GM23248 (cell line): Measurements from ENCODE around the gene ADGRF5. TPM values are rescaled to one million over a fixed set of nuclear protein-coding genes. Genes with fewer than 3 reads are reported as not detected.
A peak's percentile ranks its signal among the peaks of the same experiment; 100 is the strongest.

Experiments
- DNase-seq: peaks from one replicate; pipeline ENCODE4 v3.0.0-alpha.2; 2015
- H2AFZ ChIP-seq: fragments of 200-600 bp; sonication (generic); 2 replicates; pipeline ENCODE4 v1.6.1; 2016; ENCODE audit warnings: antibody characterized with exemption
- H3F3A ChIP-seq: fragments of 200-600 bp; sonication (generic); 2 replicates; pipeline ENCODE4 v1.6.1; 2016; ENCODE audit warnings: mild to moderate bottlenecking, antibody characterized with exemption, mixed run types; ENCODE audit not compliant: insufficient read depth
- H3K27ac ChIP-seq: fragments of 200-600 bp; sonication (generic); 2 replicates; pipeline ENCODE4 v1.5.1; 2016; ENCODE audit warnings: mild to moderate bottlenecking
- H3K27me3 ChIP-seq: fragments of 200-600 bp; sonication (generic); replicated peaks from 2 replicates; pipeline ENCODE4 v1.6.1; 2016; ENCODE audit warnings: mild to moderate bottlenecking; ENCODE audit not compliant: insufficient read depth
- H3K36me3 ChIP-seq: fragments of 200-600 bp; sonication (generic); 2 replicates; pipeline ENCODE4 v1.6.1; 2016; ENCODE audit warnings: low read depth, mild to moderate bottlenecking
- H3K4me1 ChIP-seq: fragments of 200-600 bp; sonication (generic); 2 replicates; pipeline ENCODE4 v1.6.1; 2016; ENCODE audit warnings: mild to moderate bottlenecking; ENCODE audit not compliant: insufficient read depth
- H3K4me2 ChIP-seq: fragments of 200-600 bp; sonication (generic); one replicate; pipeline ENCODE4 v1.6.1; 2016; ENCODE audit warnings: mild to moderate bottlenecking; ENCODE audit not compliant: unreplicated experiment
- H3K4me3 ChIP-seq: fragments of 200-600 bp; sonication (generic); 2 replicates; pipeline ENCODE4 v1.5.1; 2016; ENCODE audit warnings: mild to moderate bottlenecking
- H3K79me2 ChIP-seq: fragments of 200-600 bp; sonication (generic); 2 replicates; pipeline ENCODE4 v1.6.1; 2016; ENCODE audit warnings: mild to moderate bottlenecking; ENCODE audit not compliant: insufficient read depth
- H3K9ac ChIP-seq: fragments of 200-600 bp; sonication (generic); 2 replicates; pipeline ENCODE4 v1.6.1; 2016; ENCODE audit warnings: mild to moderate bottlenecking
- H3K9me2 ChIP-seq: fragments of 200-600 bp; sonication (generic); 2 replicates; pipeline ENCODE4 v1.6.1; 2016; ENCODE audit warnings: mixed run types, mild to moderate bottlenecking, moderate library complexity; ENCODE audit not compliant: insufficient read depth
- H3K9me3 ChIP-seq: fragments of 200-600 bp; sonication (generic); one replicate; pipeline ENCODE4 v1.6.1; 2017; ENCODE audit warnings: low read depth
- H4K20me1 ChIP-seq: fragments of 200-600 bp; sonication (generic); 2 replicates; pipeline ENCODE4 v1.6.0; 2016; ENCODE audit not compliant: insufficient read depth
- EZH2 ChIP-seq: fragments of 200-600 bp; sonication (generic); IDR thresholded peaks from 2 replicates; pipeline ENCODE4 v1.6.1; 2018; ENCODE audit warnings: antibody characterized with exemption, mild to moderate bottlenecking; ENCODE audit not compliant: insufficient read depth, poor library complexity, severe bottlenecking
- EZH2phosphoT487 ChIP-seq: fragments of 200-600 bp; sonication (generic); IDR thresholded peaks from 2 replicates; pipeline ENCODE4 v1.6.1; 2018; ENCODE audit warnings: antibody characterized with exemption, moderate library complexity, mild to moderate bottlenecking, low read depth; ENCODE audit not compliant: insufficient read depth
- WGBS, 2 experiments: methylation state at CpG; one replicate each; pipeline ENCODE4 v1.1.6; 2015 to 2017; ENCODE audit warnings: low lambda C conversion rate in 2 of 2, low coverage in 1 of 2; ENCODE audit errors: missing lambda C conversion rate in 2 of 2; 5-methylcytosine and 5-hydroxymethylcytosine counted together
- in situ Hi-C: fragments of 300-500 bp; cut with MboI; formaldehyde crosslinking; loops from 2 replicates; pipeline ENCODE4 v1.15.0; 2020
- polyA plus RNA-seq: library from polyadenylated mRNA; unstranded; fragments of >200 nt; fragmentation: Nextera tagmentation; extraction: Ambion mirVana; gene quantifications from 2 replicates; pipeline ENCODE4 v1.2.1, GENCODE V29; 2016
- total RNA-seq: library from RNA; depleted of rRNA; stranded (reverse); fragments of >200 nt; shearing (Covaris generic); gene quantifications from 2 replicates; pipeline ENCODE4 v1.2.3, GENCODE V29; 2014

Gene ADGRF5
- total and polyA plus RNA-seq, 2 experiments from 2014 or later, result 0.29 to 0.65 TPM

- no peaks in the 10 kb centered on the region for H3K79me2 ChIP-seq
- H3K36me3 ChIP-seq, result no peaks in the 10 kb centered on the region
- no peaks in the 10 kb centered on the region for H3K27me3 ChIP-seq
- H2AFZ ChIP-seq, result no peak overlapping the region
- 23 to 25% methylated on average over 5 of the region's 5 CpGs for WGBS, 2 experiments
- peak overlapping the region; percentile 12 for H3K4me2 ChIP-seq
- no peaks in the 10 kb centered on the region for H3K9me3 ChIP-seq
- H4K20me1 ChIP-seq, result no peaks in the 10 kb centered on the region
- H3K9me2 ChIP-seq, result no peaks in the 10 kb centered on the region
- in situ Hi-C loops, result no loop called here
- H3K27ac ChIP-seq, result no peak overlapping the region; the same call in 1 of the 2 replicates
- peaks cover 12% of the 10 kb centered on the region; the same call in 1 of the 2 replicates for H3K4me1 ChIP-seq
- no peak overlapping the region for H3K4me3 ChIP-seq
- peak; percentile 28 for DNase-seq
- H3F3A ChIP-seq, result 0 out of 2 replicates have a peak, but pooled peaks cover 5% of the 10 kb centered on the region
- TF ChIP-seq EZH2 (no peak), EZH2phosphoT487 (no peak)
- H3K9ac ChIP-seq, result no peak overlapping the region
These were observed 5.3 kb upstream of the ADGRF5 start for GRCh38 chr6:46927066-46927465.

GRCh38 chr6:46926481-46926880 lies 4.7 kb upstream of the ADGRF5 start:
- TF ChIP-seq EZH2, result no peak
- no peak for TF ChIP-seq EZH2phosphoT487
- Histone ChIP-seq H3K9me3 (no peaks in the 10 kb centered on the region), H3K4me1 (peaks cover 12% of the 10 kb centered on the region; the same call in 1 of the 2 replicates), H3K9ac (no peak overlapping the region), H3K79me2 (no peaks in the 10 kb centered on the region), H3F3A (0 out of 2 replicates have a peak, but pooled peaks cover 5% of the 10 kb centered on the region), H3K27me3 (no peaks in the 10 kb centered on the region), H4K20me1 (no peaks in the 10 kb centered on the region), H3K36me3 (no peaks in the 10 kb centered on the region), H3K9me2 (no peaks in the 10 kb centered on the region), H2AFZ (no peak overlapping the region), H3K4me3 (no peak overlapping the region), H3K27ac (peak overlapping the region; percentile 46), H3K4me2 (peak overlapping the region; percentile 12)
- in situ Hi-C loops, result no loop called here
- peak; percentile 45 for DNase-seq
- WGBS, 2 experiments, result 29 to 33% methylated on average over 6 of the region's 6 CpGs

GRCh38 chr6:46925563-46926253 lies 4.0 kb upstream of the ADGRF5 start:
- no peak overlapping the region for H3K4me2 ChIP-seq
- H3F3A ChIP-seq, result 0 out of 2 replicates have a peak, but pooled peaks cover 5% of the 10 kb centered on the region
- no peaks in the 10 kb centered on the region for H3K9me2 ChIP-seq
- in situ Hi-C loops, result no loop called here
- 30 to 35% methylated on average over 6 of the region's 6 CpGs for WGBS, 2 experiments
- no peaks in the 10 kb centered on the region for H3K27me3 ChIP-seq
- no peak overlapping the region for H3K4me3 ChIP-seq
- H4K20me1 ChIP-seq, result no peaks in the 10 kb centered on the region
- H3K36me3 ChIP-seq, result no peaks in the 10 kb centered on the region
- H3K79me2 ChIP-seq, result no peaks in the 10 kb centered on the region
- peak overlapping the region; percentile 46 for H3K27ac ChIP-seq
- peak; percentile 65 for DNase-seq
- no peaks in the 10 kb centered on the region for H3K9me3 ChIP-seq
- TF ChIP-seq EZH2phosphoT487 (no peak), EZH2 (no peak)
- peaks cover 12% of the 10 kb centered on the region; the same call in 1 of the 2 replicates for H3K4me1 ChIP-seq
- H2AFZ ChIP-seq, result no peak overlapping the region
- no peak overlapping the region for H3K9ac ChIP-seq

GRCh38 chr6:46923476-46923875 lies 1.7 kb upstream of the ADGRF5 start:
- TF ChIP-seq EZH2phosphoT487 (no peak), EZH2 (no peak)
- DNase-seq, result no peak
- Histone ChIP-seq H3K4me1 (peaks cover 12% of the 10 kb centered on the region; the same call in 1 of the 2 replicates), H3K4me2 (no peak overlapping the region), H2AFZ (no peak overlapping the region), H3K79me2 (no peaks in the 10 kb centered on the region), H3K27ac (no peak overlapping the region), H3F3A (0 out of 2 replicates have a peak, but pooled peaks cover 5% of the 10 kb centered on the region), H3K9ac (no peak overlapping the region), H3K36me3 (no peaks in the 10 kb centered on the region), H3K4me3 (no peak overlapping the region), H3K27me3 (no peaks in the 10 kb centered on the region), H3K9me2 (no peaks in the 10 kb centered on the region), H3K9me3 (no peaks in the 10 kb centered on the region), H4K20me1 (no peaks in the 10 kb centered on the region)
- in situ Hi-C loops, result no loop called here
- 33 to 37% methylated on average over 7 of the region's 7 CpGs for WGBS, 2 experiments
